Mucosa of stomach (tissue), 1 donor: ENCODE measurements around the gene MPV17.
"Not testable (repeated sequence)": the region's sequence is repeated elsewhere in the genome, so short reads cannot be mapped to it uniquely, and the experiment has no call there.

ENCODE experiments used
- H3K27me3 ChIP-seq: one replicate; pipeline ENCODE4 v1.7.0; 2013; ENCODE audit warnings: mild to moderate bottlenecking, low read length; ENCODE audit not compliant: control insufficient read depth, insufficient read depth
- H3K36me3 ChIP-seq: one replicate; pipeline ENCODE4 v1.7.0; 2013; ENCODE audit warnings: low read length; ENCODE audit not compliant: control insufficient read depth, insufficient read depth
- H3K4me1 ChIP-seq: one replicate; pipeline ENCODE4 v1.7.0; 2013; ENCODE audit warnings: mild to moderate bottlenecking, low read length; ENCODE audit not compliant: control insufficient read depth, insufficient read depth
- H3K4me3 ChIP-seq: one replicate; pipeline ENCODE4 v1.7.0; 2013; ENCODE audit warnings: low read length
- H3K9ac ChIP-seq: one replicate; pipeline ENCODE4 v1.7.0; 2013; ENCODE audit warnings: mild to moderate bottlenecking, low read length, moderate library complexity
- H3K9me3 ChIP-seq: one replicate; pipeline ENCODE4 v1.7.0; 2013; ENCODE audit warnings: mild to moderate bottlenecking, low read length, moderate library complexity; ENCODE audit not compliant: control insufficient read depth
- donor health status: Pancreatic carcinoma.

MPV17 gene

DNA sequence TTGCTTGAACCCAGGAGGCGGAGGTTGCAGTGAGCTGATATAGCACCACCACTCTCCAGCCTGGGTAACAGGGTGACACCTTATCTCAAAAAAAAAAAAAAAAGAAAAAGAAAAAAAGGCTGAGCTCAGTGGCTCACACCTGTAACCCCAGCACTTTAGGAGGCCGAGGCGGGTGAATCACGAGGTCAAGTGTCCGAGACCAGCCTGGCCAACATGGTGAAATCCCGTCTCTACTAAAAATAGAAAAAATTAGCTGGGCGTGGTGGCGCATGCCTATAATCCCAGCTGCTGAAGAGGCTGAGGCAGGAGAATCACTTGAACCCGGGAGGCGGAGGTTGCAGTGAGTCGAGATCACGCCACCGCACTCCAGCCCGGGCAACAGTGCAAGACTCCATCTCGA is 3.1 kb downstream of the MPV17 start:
- not testable (repeated sequence) for H3K4me3 ChIP-seq, H3K9me3 ChIP-seq, H3K36me3 ChIP-seq, H3K9ac ChIP-seq, H3K27me3 ChIP-seq
- H3K4me1 ChIP-seq, result peaks cover 27% of the 10 kb centered on the region

GRCh38 chr2:27316655-27317412 is 6.1 kb downstream of the MPV17 start:
- Histone ChIP-seq H3K9me3 (no peaks in the 10 kb centered on the region), H3K36me3 (no peaks in the 10 kb centered on the region), H3K4me1 (peaks cover 12% of the 10 kb centered on the region), H3K27me3 (no peaks in the 10 kb centered on the region), H3K4me3 (no peak overlapping the region), H3K9ac (no peak overlapping the region)

DNA sequence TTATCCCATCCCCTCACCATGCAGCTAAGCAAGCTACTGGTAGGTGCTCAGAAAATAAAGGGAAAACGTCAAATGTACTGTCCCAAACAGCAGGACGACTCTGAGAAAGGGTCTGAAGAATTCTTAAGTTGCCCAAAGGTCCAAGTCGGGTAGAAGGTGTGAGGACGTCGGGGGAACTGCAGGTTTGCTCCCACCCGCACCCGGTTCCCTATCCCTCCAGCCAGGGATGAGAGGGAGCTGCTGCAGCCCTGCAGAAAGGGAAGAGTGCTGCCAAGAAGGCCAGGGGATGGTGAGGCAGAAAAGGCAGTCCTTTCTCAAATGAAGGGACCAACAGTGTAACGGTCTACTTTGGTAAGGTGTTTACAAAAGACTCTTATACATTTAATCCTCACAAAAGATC is 7.8 kb downstream of the MPV17 start:
- Histone ChIP-seq H3K4me1 (no peaks in the 10 kb centered on the region), H3K9ac (no peak overlapping the region), H3K36me3 (no peaks in the 10 kb centered on the region), H3K9me3 (no peaks in the 10 kb centered on the region), H3K27me3 (no peaks in the 10 kb centered on the region), H3K4me3 (no peak overlapping the region)

DNA sequence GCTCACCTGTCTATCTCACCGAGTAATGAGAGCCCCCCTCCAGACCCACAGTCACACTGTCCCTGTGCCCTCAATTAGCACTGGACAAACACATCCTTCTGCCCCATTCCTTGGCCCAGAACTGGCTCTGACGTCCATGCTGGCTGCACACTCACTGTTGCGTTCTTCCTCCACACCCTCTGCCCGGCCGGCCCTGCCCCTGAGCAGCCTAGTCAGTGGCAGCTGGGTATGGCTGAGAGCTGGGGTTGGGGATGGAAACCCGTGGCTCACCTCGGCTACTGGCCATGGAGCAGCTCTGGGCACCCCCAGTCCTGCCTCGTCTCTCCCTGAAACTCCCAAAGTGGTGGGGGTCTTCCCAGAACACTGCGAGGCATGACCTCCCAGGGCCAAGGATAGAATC is 8.2 kb downstream of the MPV17 start:
- no peak overlapping the region for H3K9ac ChIP-seq
- no peaks in the 10 kb centered on the region for H3K9me3 ChIP-seq
- H3K4me3 ChIP-seq, result no peak overlapping the region
- no peaks in the 10 kb centered on the region for H3K4me1 ChIP-seq
- H3K27me3 ChIP-seq, result no peaks in the 10 kb centered on the region
- no peaks in the 10 kb centered on the region for H3K36me3 ChIP-seq

GRCh38 chr2:27313882-27314645 is 8.8 kb downstream of the MPV17 start:
- Histone ChIP-seq H3K4me3 (no peak overlapping the region), H3K9ac (no peak overlapping the region), H3K9me3 (no peaks in the 10 kb centered on the region), H3K36me3 (no peaks in the 10 kb centered on the region), H3K4me1 (no peaks in the 10 kb centered on the region), H3K27me3 (no peaks in the 10 kb centered on the region)

GRCh38 chr2:27312152-27312551 is 10.7 kb downstream of the MPV17 start:
- no peaks in the 10 kb centered on the region for H3K36me3 ChIP-seq
- peaks cover 7% of the 10 kb centered on the region for H3K4me1 ChIP-seq
- no peak overlapping the region for H3K9ac ChIP-seq
- H3K27me3 ChIP-seq, result peaks cover 18% of the 10 kb centered on the region
- no peaks in the 10 kb centered on the region for H3K9me3 ChIP-seq
- H3K4me3 ChIP-seq, result no peak overlapping the region

DNA sequence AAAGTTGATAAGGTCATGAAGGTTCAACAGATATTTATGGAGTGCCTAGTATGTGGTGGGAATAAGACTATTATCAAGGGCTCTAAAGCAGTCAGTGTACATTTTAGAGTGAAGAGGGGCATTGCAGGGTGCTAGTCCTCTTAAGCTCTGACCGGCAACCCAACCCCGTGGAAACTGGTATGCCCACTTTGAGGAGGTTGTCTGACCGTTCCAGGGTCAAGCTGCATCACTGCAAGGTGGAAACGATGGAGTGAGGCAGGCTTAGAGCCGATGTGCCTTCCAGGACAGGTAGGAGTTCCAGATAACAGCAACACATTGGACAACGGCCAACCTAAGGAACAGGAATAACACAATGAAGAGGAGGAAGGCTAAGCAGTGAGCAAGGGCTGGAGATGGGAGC is 13.2 kb downstream of the MPV17 start:
- H3K9me3 ChIP-seq, result no peaks in the 10 kb centered on the region
- peaks cover 21% of the 10 kb centered on the region for H3K4me1 ChIP-seq
- peaks cover 42% of the 10 kb centered on the region for H3K27me3 ChIP-seq
- no peak overlapping the region for H3K4me3 ChIP-seq
- no peaks in the 10 kb centered on the region for H3K36me3 ChIP-seq
- H3K9ac ChIP-seq, result no peak overlapping the region

DNA sequence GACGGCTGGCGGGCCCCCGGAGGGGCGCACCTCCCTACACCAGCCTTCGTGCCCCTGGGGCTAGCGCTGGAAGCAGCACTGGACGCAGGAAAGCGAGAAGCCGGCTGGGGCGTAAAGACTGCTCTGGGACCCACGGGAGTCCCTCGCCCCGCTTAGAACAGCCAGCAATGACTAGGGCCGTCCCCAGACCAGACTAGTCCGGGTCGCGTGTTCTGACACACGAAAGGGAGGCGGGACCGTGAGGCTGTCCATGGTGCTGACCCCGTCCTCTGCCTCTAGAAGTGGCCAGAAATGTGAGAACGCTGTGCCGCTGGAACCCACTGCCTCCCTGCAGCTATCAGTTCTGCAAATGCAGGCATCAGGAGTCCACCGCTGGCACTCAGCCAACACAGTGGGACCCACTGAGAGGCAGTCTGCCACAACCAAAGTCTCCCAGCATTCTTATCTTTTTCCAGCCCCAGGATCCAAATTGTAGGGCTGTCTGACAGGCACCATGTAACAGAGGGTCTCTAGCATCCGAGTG is 14.5 kb downstream of the MPV17 start, which contains the start of gene UCN:
TSS of gene UCN (minus strand) at position 87 of the 523 bp plus-strand sequence. CDS start 550 bp downstream, outside the sequence.
- Histone ChIP-seq H3K36me3 (no peaks in the 10 kb centered on the region), H3K9me3 (no peaks in the 10 kb centered on the region), H3K4me3 (no peak within 1 kb of the TSS), H3K9ac (no peak within 1 kb of the TSS), H3K4me1 (peaks cover 21% of the 10 kb centered on the region), H3K27me3 (peaks cover 43% of the 10 kb centered on the region)

DNA sequence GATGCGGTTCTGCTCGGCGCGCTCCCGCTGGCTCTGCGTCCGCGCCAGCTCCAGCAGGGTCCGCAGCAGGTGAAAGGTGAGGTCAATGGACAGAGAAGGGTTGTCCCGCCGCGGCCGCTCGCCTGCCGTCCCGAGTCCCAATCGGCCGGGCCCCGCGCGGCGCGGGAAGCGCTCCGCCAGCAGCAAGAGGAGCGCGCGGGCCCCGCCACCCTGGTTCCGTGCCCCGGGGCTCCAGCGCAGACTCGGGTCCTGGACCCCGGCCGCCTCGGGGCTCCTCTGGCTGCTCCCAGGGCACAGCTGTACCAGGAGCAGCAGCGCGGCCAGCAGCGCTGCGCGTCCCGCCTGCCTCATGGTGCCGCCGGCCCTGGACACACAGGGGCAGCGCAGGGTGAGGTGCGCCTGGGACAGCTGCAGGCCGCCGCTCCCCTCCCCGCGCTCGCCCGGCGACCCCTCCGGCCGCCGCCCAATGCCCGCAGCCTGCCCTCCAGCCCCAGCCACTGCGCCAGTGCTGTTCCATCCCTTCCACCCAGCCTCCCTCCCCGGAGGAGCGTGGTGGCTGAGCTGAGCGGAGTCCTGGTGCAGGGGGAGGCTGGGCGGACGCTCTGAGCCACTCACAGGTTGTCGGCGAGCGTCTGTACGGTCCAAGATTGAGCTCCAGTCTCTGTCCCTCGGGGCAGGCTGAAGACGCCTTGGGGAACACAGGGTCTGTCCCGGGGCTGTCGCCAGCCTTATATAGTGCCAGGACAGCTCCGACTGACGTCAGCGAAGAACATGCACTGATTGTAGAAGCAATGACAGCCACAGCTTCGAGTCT is 15.1 kb downstream of the MPV17 start:
- Histone ChIP-seq H3K27me3 (peaks cover 43% of the 10 kb centered on the region), H3K4me3 (no peak overlapping the region)

DNA sequence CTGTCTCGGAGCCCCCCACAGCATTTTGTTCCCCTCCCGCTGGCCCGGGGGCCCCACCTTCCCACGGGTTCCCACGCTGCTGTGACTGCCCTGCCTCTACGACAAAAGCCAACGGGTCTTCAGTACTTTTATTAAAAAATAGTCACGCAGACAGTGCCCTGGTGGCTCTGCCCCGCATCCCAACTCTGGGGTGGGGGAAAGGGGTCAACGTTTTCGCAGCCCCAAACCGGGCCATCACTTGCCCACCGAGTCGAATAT is 15.7 kb downstream of the MPV17 start:
- no peaks in the 10 kb centered on the region for H3K9me3 ChIP-seq
- no peak overlapping the region for H3K4me3 ChIP-seq
- H3K27me3 ChIP-seq, result peaks cover 43% of the 10 kb centered on the region
- peaks cover 21% of the 10 kb centered on the region for H3K4me1 ChIP-seq
- no peaks in the 10 kb centered on the region for H3K36me3 ChIP-seq
- H3K9ac ChIP-seq, result no peak overlapping the region

More for the DNA sequence above, 15.1 kb downstream of the MPV17 start:
- Histone ChIP-seq H3K9me3 (no peaks in the 10 kb centered on the region), H3K36me3 (no peaks in the 10 kb centered on the region), H3K9ac (no peak overlapping the region), H3K4me1 (peaks cover 21% of the 10 kb centered on the region)

DNA sequence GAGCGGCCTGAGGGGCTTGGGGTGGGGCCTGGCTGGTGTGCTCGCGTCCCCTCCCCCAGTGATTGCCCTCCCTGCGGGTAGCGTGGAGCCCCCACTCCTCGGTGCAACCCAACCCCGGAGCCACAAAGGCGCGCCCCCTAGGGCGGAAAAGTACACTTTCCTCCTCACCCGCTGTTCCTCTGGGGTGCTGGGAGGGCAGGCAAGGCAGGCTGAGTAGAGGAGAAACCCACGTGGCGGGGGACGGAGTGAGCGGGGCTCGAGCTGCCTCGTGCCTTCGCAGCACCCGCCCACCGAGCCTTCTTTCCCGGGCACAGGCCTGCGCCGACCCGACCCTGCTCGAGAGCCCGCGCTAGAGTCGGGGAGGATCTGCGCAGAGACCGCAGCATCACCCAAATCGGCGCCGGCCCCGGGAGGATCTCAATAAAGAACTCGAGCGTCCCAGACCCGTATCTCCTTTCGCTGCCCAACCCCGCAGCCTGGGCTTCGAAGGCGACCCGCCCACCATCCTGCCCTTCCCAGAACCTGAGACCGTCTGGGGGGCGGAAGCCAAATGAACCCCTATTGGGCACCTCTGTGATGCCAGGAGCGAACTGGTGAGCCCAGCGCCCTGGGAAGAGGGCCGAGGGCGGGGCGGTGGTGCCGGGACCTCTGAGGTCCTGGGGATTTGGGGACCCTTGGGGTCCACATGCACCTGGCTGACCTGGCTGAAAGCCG is 16.2 kb downstream of the MPV17 start:
- no peaks in the 10 kb centered on the region for H3K36me3 ChIP-seq
- H3K4me3 ChIP-seq, result no peak overlapping the region
- peaks cover 21% of the 10 kb centered on the region for H3K4me1 ChIP-seq
- no peak overlapping the region for H3K9ac ChIP-seq
- H3K9me3 ChIP-seq, result no peaks in the 10 kb centered on the region
- peaks cover 43% of the 10 kb centered on the region for H3K27me3 ChIP-seq
